Right lobe of liver (tissue), 4 donors: Measurements from ENCODE around the gene ARL2.

ENCODE experiments used
- CTCF ChIP-seq, 4 donors: fragments of 200-600 bp in 3 of 4; fragments of 450-650 bp in 1 of 4; IDR thresholded peaks; one replicate each; pipeline versions ENCODE4 v1.5.1 to v1.8.0; 2016 to 2022; ENCODE audit warnings: antibody characterized with exemption in 4 of 4, mild to moderate bottlenecking in 2 of 4
- POLR2A ChIP-seq: fragments of 450-650 bp; IDR thresholded peaks from one replicate; pipeline ENCODE4 v1.6.1; 2017; ENCODE audit warnings: antibody characterized with exemption, mild to moderate bottlenecking
- donor health status: DM: no; HTN: no; CAD: no.
- donor health status: DM: no; HTN: no; CAD: no.
- donor health status: DM: no; HTN: yes; CAD: no.

- peak; percentile 78 to 87 (median 84) for TF ChIP-seq CTCF (IDR thresholded peaks at IDR 0.05)
- peak; percentile 52 for TF ChIP-seq POLR2A
Measured at GRCh38 chr11:65013130-65013887, 651 bp upstream of the ARL2 start.
